H9 (cell line): ENCODE results near the gene GREB1L. TPM values are rescaled to one million over a fixed set of nuclear protein-coding genes. Genes with fewer than 3 reads are reported as not detected.

Experiments used
- DNase-seq: peaks from one replicate; pipeline ENCODE4 v3.0.0-alpha.2; 2017
- H2AFZ ChIP-seq: one replicate; pipeline ENCODE4 v1.6.1; 2013; ENCODE audit warnings: mild to moderate bottlenecking, low read length, control low read depth, moderate library complexity
- H2AK5ac ChIP-seq: 2 replicates; pipeline ENCODE4 v1.6.1; 2013; ENCODE audit warnings: low read length, control low read depth, mixed read lengths; ENCODE audit not compliant: insufficient read length
- H2BK120ac ChIP-seq: one replicate; pipeline ENCODE4 v1.6.1; 2013; ENCODE audit warnings: low read depth, mild to moderate bottlenecking, low read length, control low read depth, inconsistent platforms; ENCODE audit not compliant: poor library complexity, severe bottlenecking
- H2BK12ac ChIP-seq: 2 replicates; pipeline ENCODE4 v1.6.1; 2013; ENCODE audit warnings: low read length, control low read depth, mixed read lengths, low read depth; ENCODE audit not compliant: insufficient read length
- H2BK15ac ChIP-seq: 2 replicates; pipeline ENCODE4 v1.6.1; 2013; ENCODE audit warnings: low read depth, low read length, control low read depth
- H2BK20ac ChIP-seq: one replicate; pipeline ENCODE4 v1.6.1; 2013; ENCODE audit warnings: low read depth, mild to moderate bottlenecking, low read length, control low read depth, inconsistent platforms; ENCODE audit not compliant: poor library complexity, severe bottlenecking
- H2BK5ac ChIP-seq: 2 replicates; pipeline ENCODE4 v1.6.1; 2013; ENCODE audit warnings: low read length, control low read depth, mixed read lengths; ENCODE audit not compliant: insufficient read length
- H3K14ac ChIP-seq: 2 replicates; pipeline ENCODE4 v1.6.1; 2013; ENCODE audit warnings: low read length, control low read depth; ENCODE audit not compliant: insufficient read depth
- H3K18ac ChIP-seq: 2 replicates; pipeline ENCODE4 v1.6.1; 2013; ENCODE audit warnings: low read depth, mild to moderate bottlenecking, mixed read lengths, low read length, control low read depth; ENCODE audit not compliant: insufficient read length
- H3K23ac ChIP-seq: 2 replicates; pipeline ENCODE4 v1.6.1; 2013; ENCODE audit warnings: low read length, control low read depth, mixed read lengths, low read depth; ENCODE audit not compliant: insufficient read length
- H3K23me2 ChIP-seq: 2 replicates; pipeline ENCODE4 v1.6.1; 2013; ENCODE audit warnings: low read depth, mild to moderate bottlenecking, mixed read lengths, low read length, control low read depth; ENCODE audit not compliant: insufficient read length, poor library complexity, severe bottlenecking
- H3K27ac ChIP-seq: 2 replicates; pipeline ENCODE4 v1.5.1; 2013; ENCODE audit warnings: low read length, control low read depth, mixed read lengths, low read depth; ENCODE audit not compliant: insufficient read length
- H3K27me3 ChIP-seq: 2 replicates; pipeline ENCODE4 v1.6.1; 2013; ENCODE audit warnings: low read length, control low read depth, inconsistent platforms; ENCODE audit not compliant: insufficient read depth
- H3K4ac ChIP-seq: 2 replicates; pipeline ENCODE4 v1.6.1; 2013; ENCODE audit warnings: low read depth, mild to moderate bottlenecking, control low read depth, inconsistent platforms, low read length, moderate library complexity
- H3K4me1 ChIP-seq: 2 replicates; pipeline ENCODE4 v1.6.1; 2013; ENCODE audit warnings: low read length, control low read depth, inconsistent platforms; ENCODE audit not compliant: insufficient read depth
- H3K4me2 ChIP-seq: 2 replicates; pipeline ENCODE4 v1.6.1; 2013; ENCODE audit warnings: low read length, control low read depth, mixed read lengths; ENCODE audit not compliant: insufficient read length, insufficient read depth
- H3K56ac ChIP-seq: 2 replicates; pipeline ENCODE4 v1.6.1; 2013; ENCODE audit warnings: low read depth, mild to moderate bottlenecking, mixed read lengths, low read length, control low read depth; ENCODE audit not compliant: insufficient read length
- H3K79me1 ChIP-seq: 2 replicates; pipeline ENCODE4 v1.6.1; 2013; ENCODE audit warnings: low read depth, mild to moderate bottlenecking, moderate library complexity, low read length, control low read depth, inconsistent platforms; ENCODE audit not compliant: insufficient read depth, poor library complexity, severe bottlenecking
- H3K79me2 ChIP-seq: 2 replicates; pipeline ENCODE4 v1.6.1; 2013; ENCODE audit warnings: low read length, control low read depth, inconsistent platforms; ENCODE audit not compliant: insufficient read depth
- H3K9ac ChIP-seq: 2 replicates; pipeline ENCODE4 v1.6.1; 2013; ENCODE audit warnings: low read length, control low read depth, mixed read lengths; ENCODE audit not compliant: insufficient read length; ENCODE audit errors: extremely low read depth
- H3K9me3 ChIP-seq: one replicate; pipeline ENCODE4 v1.6.1; 2013; ENCODE audit warnings: low read depth, low read length, inconsistent platforms; ENCODE audit not compliant: control insufficient read depth
- H3T11ph ChIP-seq: one replicate; pipeline ENCODE4 v1.6.1; 2013; ENCODE audit warnings: mild to moderate bottlenecking, low read length, control low read depth, inconsistent platforms
- H4K20me1 ChIP-seq: one replicate; pipeline ENCODE4 v1.6.1; 2013; ENCODE audit not compliant: control insufficient read depth, insufficient read length, insufficient read depth
- H4K5ac ChIP-seq: 2 replicates; pipeline ENCODE4 v1.6.1; 2013; ENCODE audit warnings: low read depth, mild to moderate bottlenecking, mixed read lengths, low read length, control low read depth; ENCODE audit not compliant: insufficient read length
- H4K8ac ChIP-seq: replicated peaks from 2 replicates; pipeline ENCODE4 v1.6.1; 2013; ENCODE audit warnings: low read length, control low read depth, mixed read lengths, low read depth; ENCODE audit not compliant: insufficient read length
- H4K91ac ChIP-seq: 2 replicates; pipeline ENCODE4 v1.6.1; 2013; ENCODE audit warnings: low read depth, mild to moderate bottlenecking, moderate library complexity, mixed read lengths, low read length, control low read depth; ENCODE audit not compliant: insufficient read length
- H3K27ac Mint-ChIP-seq, 3 experiments: 2 replicates in 2 of 3; 3 replicates in 1 of 3; pipeline ENCODE4 v1.8.0; 2020 to 2021; ENCODE audit warnings: mixed read lengths in 3 of 3, mild to moderate bottlenecking in 1 of 3, moderate library complexity in 1 of 3
- H3K27me3 Mint-ChIP-seq: 2 replicates; pipeline ENCODE4 v1.8.0; 2021; ENCODE audit warnings: low read depth, mild to moderate bottlenecking, moderate library complexity, mixed read lengths
- H3K36me3 Mint-ChIP-seq, 3 experiments: 2 replicates in 2 of 3; 3 replicates in 1 of 3; pipeline ENCODE4 v1.8.0; 2020 to 2021; ENCODE audit warnings: low read depth in 3 of 3, mixed read lengths in 3 of 3; ENCODE audit not compliant: insufficient read depth in 1 of 3
- H3K4me1 Mint-ChIP-seq, 2 experiments: 2 replicates each; pipeline ENCODE4 v1.8.0; 2020; ENCODE audit warnings: mixed read lengths in 2 of 2
- H3K4me3 Mint-ChIP-seq, 2 experiments: 2 replicates in 1 of 2; 3 replicates in 1 of 2; pipeline ENCODE4 v1.8.0; 2020 to 2021; ENCODE audit warnings: mild to moderate bottlenecking in 2 of 2, mixed read lengths in 2 of 2, moderate library complexity in 1 of 2
- H3K9me3 Mint-ChIP-seq, 2 experiments: 2 replicates in 1 of 2; 3 replicates in 1 of 2; pipeline ENCODE4 v1.8.0; 2020; ENCODE audit warnings: mild to moderate bottlenecking in 2 of 2, mixed read lengths in 2 of 2, moderate library complexity in 1 of 2
- WGBS: extraction: QIAGEN DNeasy Blood & Tissue Kit; methylation state at CpG from one replicate; pipeline ENCODE4 v1.1.7; 2013; ENCODE audit warnings: missing lambda C conversion rate, low lambda C conversion rate, mixed read lengths; ENCODE audit not compliant: insufficient read length; ENCODE audit errors: extremely low coverage; 5-methylcytosine and 5-hydroxymethylcytosine counted together
- total RNA-seq: library from RNA; stranded (reverse); gene quantifications from 2 replicates; pipeline ENCODE4 v1.2.1, GENCODE V29; 2021
- TF ChIP-seq, protein P1 (sequence below): fragments of 200-600 bp; sonication (generic); conservative IDR thresholded peaks from 3 replicates; pipeline ENCODE4 v1.8.0; 2021; ENCODE audit warnings: antibody characterized with exemption, mild to moderate bottlenecking

GREB1L gene
- total RNA-seq, 1 experiment from 2014 or later = 2.7 TPM

DNA sequence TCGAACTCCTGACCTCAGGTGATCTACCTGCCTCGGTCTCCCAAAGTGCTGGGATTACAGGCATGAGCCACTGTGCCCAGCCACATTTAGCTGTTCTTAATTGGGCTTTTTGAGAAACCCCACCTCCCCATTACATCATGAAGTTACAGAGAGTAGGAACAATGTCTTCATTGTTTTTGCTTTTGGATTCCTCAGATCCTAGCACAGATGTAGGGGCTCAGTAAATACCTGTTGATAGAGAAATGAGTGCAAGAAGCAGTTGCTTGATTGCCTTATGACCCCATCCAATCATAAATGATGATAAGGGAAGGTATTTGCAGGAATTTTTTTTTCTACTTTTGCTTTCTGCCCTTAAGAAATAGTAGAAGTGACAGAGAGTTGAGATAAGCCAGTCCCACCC, 25.4 kb downstream of the GREB1L start:
- Histone ChIP-seq H3K9me3 (no peaks in the 10 kb centered on the region), H2AFZ (no peak overlapping the region), H3K9ac (no peak overlapping the region), H3K79me1 (no peaks in the 10 kb centered on the region), H3K4ac (no peak overlapping the region), H2AK5ac (no peak overlapping the region), H3K27me3 (no peaks in the 10 kb centered on the region), H3T11ph (no peak overlapping the region), H3K23me2 (no peaks in the 10 kb centered on the region), H2BK12ac (no peak overlapping the region), H4K20me1 (no peaks in the 10 kb centered on the region), H3K14ac (no peak overlapping the region), H3K27ac (no peak overlapping the region), H3K4me2 (no peak overlapping the region), H2BK120ac (no peak overlapping the region), H4K5ac (no peak overlapping the region), H2BK15ac (no peak overlapping the region), H4K8ac (no peak overlapping the region), H3K79me2 (no peaks in the 10 kb centered on the region), H2BK20ac (peak overlapping the region; percentile 11), H2BK5ac (no peak overlapping the region), H4K91ac (no peak overlapping the region), H3K23ac (no peak overlapping the region), H3K18ac (no peak overlapping the region), H3K56ac (no peak overlapping the region), H3K4me1 (no peaks in the 10 kb centered on the region; the same call in 1 of the 2 replicates)
- Mint-ChIP-seq H3K4me1 (peaks cover 45 to 58% of the 10 kb centered on the region in 2 experiments), H3K36me3 (no peaks in the 10 kb centered on the region), H3K27ac (no peak overlapping the region; a peak in 1 of 7 replicates), H3K4me3 (no peak overlapping the region), H3K9me3 (no peaks in the 10 kb centered on the region), H3K27me3 (peaks cover 1% of the 10 kb centered on the region; the same call in 1 of the 2 replicates)
- TF ChIP-seq, protein P1, sequence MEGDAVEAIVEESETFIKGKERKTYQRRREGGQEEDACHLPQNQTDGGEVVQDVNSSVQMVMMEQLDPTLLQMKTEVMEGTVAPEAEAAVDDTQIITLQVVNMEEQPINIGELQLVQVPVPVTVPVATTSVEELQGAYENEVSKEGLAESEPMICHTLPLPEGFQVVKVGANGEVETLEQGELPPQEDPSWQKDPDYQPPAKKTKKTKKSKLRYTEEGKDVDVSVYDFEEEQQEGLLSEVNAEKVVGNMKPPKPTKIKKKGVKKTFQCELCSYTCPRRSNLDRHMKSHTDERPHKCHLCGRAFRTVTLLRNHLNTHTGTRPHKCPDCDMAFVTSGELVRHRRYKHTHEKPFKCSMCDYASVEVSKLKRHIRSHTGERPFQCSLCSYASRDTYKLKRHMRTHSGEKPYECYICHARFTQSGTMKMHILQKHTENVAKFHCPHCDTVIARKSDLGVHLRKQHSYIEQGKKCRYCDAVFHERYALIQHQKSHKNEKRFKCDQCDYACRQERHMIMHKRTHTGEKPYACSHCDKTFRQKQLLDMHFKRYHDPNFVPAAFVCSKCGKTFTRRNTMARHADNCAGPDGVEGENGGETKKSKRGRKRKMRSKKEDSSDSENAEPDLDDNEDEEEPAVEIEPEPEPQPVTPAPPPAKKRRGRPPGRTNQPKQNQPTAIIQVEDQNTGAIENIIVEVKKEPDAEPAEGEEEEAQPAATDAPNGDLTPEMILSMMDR = no peak
- no peak for DNase-seq
- WGBS = no CpG with 5 or more reads among the region's 2 CpGs
